Measurements from ENCODE around the gene P2RY2. TPM values are rescaled to one million over a fixed set of nuclear protein-coding genes. Genes with fewer than 3 reads are reported as not detected.

The P2RY2 gene
- 1 to 10 TPM; 4.5 to 7.5 (median 6.7) TPM for total RNA-seq

- H3K9me3 ChIP-seq = no peaks in the 10 kb centered on the region
- DNase-seq (ENCODE audit: low spot score in 2 of 2) = peak in 1 of 2 donors; percentile 31
- TF ChIP-seq, protein P1, sequence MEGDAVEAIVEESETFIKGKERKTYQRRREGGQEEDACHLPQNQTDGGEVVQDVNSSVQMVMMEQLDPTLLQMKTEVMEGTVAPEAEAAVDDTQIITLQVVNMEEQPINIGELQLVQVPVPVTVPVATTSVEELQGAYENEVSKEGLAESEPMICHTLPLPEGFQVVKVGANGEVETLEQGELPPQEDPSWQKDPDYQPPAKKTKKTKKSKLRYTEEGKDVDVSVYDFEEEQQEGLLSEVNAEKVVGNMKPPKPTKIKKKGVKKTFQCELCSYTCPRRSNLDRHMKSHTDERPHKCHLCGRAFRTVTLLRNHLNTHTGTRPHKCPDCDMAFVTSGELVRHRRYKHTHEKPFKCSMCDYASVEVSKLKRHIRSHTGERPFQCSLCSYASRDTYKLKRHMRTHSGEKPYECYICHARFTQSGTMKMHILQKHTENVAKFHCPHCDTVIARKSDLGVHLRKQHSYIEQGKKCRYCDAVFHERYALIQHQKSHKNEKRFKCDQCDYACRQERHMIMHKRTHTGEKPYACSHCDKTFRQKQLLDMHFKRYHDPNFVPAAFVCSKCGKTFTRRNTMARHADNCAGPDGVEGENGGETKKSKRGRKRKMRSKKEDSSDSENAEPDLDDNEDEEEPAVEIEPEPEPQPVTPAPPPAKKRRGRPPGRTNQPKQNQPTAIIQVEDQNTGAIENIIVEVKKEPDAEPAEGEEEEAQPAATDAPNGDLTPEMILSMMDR (IDR thresholded peaks at IDR 0.05) = peak; percentile 39 to 62 (median 57)
- TF ChIP-seq EP300 (IDR thresholded peaks at IDR 0.05) (peak in 1 of 2 donors; percentile 29), POLR2A (IDR thresholded peaks at IDR 0.05) (peak in 1 of 2 donors; percentile 12)
- H3K4me1 ChIP-seq = peaks cover 0 to 17% (median 2%) of the 10 kb centered on the region in 4 donors
- H3K4me3 ChIP-seq = peak within 1 kb of the TSS; percentile 33 to 58 (median 46)
- no peaks in the 10 kb centered on the region for H3K36me3 ChIP-seq
- WGBS, 2 donors = 1 to 4% methylated on average over 21 to 32 of the region's 81 CpGs
- H3K27me3 ChIP-seq = peaks cover 0 to 29% of the 10 kb centered on the region in 2 donors
- H3K27ac ChIP-seq = peak within 1 kb of the TSS in 3 of 4 donors; percentile 62 to 79 (median 65)
Measured at GRCh38 chr11:73218106-73218829, at the start of gene P2RY2. Gene P2RY2 (plus strand): TSS chr11:73218281. CDS start chr11:73234160, 15,879 bp downstream.

- H3K4me3 ChIP-seq = no peak overlapping the region
- peaks cover 0 to 21% (median 3%) of the 10 kb centered on the region in 4 donors for H3K4me1 ChIP-seq
- H3K27ac ChIP-seq = no peak overlapping the region
- H3K36me3 ChIP-seq = no peaks in the 10 kb centered on the region
- no peaks in the 10 kb centered on the region for H3K9me3 ChIP-seq
- TF ChIP-seq EP300 (IDR thresholded peaks at IDR 0.05) (no peak), POLR2A (IDR thresholded peaks at IDR 0.05) (no peak)
- TF ChIP-seq, protein P1 (IDR thresholded peaks at IDR 0.05) = no peak
- no peak for DNase-seq (ENCODE audit: low spot score in 2 of 2)
- no peaks in the 10 kb centered on the region for H3K27me3 ChIP-seq
- WGBS, 2 donors = 79 to 82% methylated on average over 11 of the region's 11 CpGs
Measured at GRCh38 chr11:73168925-73169579, 49.0 kb upstream of the P2RY2 start.

DNA sequence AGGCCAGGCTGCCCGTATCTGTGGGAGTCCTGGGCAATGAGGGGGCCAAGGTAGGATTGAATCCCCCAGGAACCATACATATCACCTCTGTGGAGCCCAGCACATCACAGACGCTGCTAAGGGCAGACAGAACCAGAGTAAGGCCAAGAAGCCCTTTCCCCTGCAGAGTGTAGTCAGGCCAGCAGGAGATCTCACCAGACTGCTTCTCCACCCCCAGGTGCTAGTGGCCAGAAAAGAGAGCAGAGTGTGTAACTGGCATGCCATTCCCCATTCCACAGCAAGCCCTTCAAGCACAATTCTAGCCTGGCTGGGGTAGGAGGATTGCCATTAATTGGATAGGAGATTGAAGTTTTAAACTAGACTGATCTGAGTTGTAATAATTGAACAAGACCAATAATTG, 47.9 kb upstream of the P2RY2 start:
- TF ChIP-seq, protein P1 (IDR thresholded peaks at IDR 0.05) = no peak
- no peak for TF ChIP-seq POLR2A (IDR thresholded peaks at IDR 0.05)
- no peak for TF ChIP-seq EP300 (IDR thresholded peaks at IDR 0.05)
- no peaks in the 10 kb centered on the region for H3K9me3 ChIP-seq
- H3K27me3 ChIP-seq = no peaks in the 10 kb centered on the region
- DNase-seq (ENCODE audit: low spot score in 2 of 2) = no peak
- H3K27ac ChIP-seq = no peak overlapping the region
- 90 to 100% methylated on average over 2 of the region's 2 CpGs for WGBS, 2 donors
- H3K36me3 ChIP-seq = no peaks in the 10 kb centered on the region
- H3K4me3 ChIP-seq = no peak overlapping the region
- peaks cover 0 to 26% (median 3%) of the 10 kb centered on the region in 4 donors for H3K4me1 ChIP-seq

DNA sequence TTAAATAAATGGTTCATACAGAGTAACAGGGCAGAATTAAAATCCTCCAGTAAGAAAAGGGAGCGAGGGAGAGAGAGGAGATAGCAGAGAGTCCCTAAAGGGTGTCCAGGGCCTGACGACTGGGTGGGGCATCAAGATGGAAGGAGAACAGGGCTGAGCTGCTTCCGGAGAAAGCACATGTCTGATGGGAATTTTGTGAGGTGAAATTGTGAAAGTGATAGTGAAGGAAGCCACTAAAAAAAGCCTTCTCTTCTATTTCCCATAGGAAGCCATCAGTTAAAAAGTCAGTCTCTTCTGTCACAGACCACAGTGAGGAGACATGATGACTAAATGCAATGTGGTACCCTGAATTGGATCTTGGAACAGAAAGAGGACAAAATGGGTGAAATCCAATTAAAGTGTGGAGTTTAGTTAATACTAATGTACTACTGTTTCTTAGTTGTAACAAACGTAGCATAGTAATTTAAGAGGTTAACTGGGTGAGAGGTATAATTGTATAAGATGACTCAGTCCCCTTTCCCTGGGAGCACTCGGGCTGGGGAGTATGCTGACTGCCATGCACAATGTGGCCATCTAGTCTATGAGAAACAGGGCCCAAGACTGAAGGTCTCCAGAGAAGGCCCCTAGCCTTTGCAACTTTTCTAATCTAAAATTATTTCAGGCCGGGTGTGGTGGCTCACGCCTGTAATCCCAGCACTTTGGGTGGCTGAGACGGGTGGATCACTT, 46.5 kb upstream of the P2RY2 start:
- TF ChIP-seq, protein P1 (IDR thresholded peaks at IDR 0.05) = no peak
- TF ChIP-seq EP300 (IDR thresholded peaks at IDR 0.05) (no peak), POLR2A (IDR thresholded peaks at IDR 0.05) (no peak)
- Histone ChIP-seq H3K4me3 (no peak overlapping the region), H3K36me3 (no peaks in the 10 kb centered on the region), H3K9me3 (no peaks in the 10 kb centered on the region), H3K27ac (no peak overlapping the region), H3K27me3 (no peaks in the 10 kb centered on the region), H3K4me1 (peaks cover 0 to 27% (median 6%) of the 10 kb centered on the region in 4 donors)
- no peak for DNase-seq (ENCODE audit: low spot score in 2 of 2)
- WGBS, 2 donors = 80 to 82% methylated on average over 8 of the region's 8 CpGs

Measured in tibial nerve (tissue), 4 donors.